IMR-90 (cell line): ENCODE results near the gene CELSR2.

Source experiments
- BHLHE40 ChIP-seq: fragments of 150-350 bp; IDR thresholded peaks from 2 replicates; pipeline ENCODE4 v1.6.1; 2016; ENCODE audit warnings: mild to moderate bottlenecking, low read depth, low read length
- CEBPB ChIP-seq: IDR thresholded peaks from 2 replicates; pipeline ENCODE4 v1.6.1; 2012; ENCODE audit warnings: low read depth, low read length, improper control_type of control experiment
- CTCF ChIP-seq: conservative IDR thresholded peaks from 2 replicates; pipeline ENCODE4 v1.5.1; 2012; ENCODE audit warnings: mild to moderate bottlenecking, low read depth, low read length, improper control_type of control experiment
- POLR2A ChIP-seq: IDR thresholded peaks from 2 replicates; pipeline ENCODE4 v1.6.1; 2012; ENCODE audit warnings: mild to moderate bottlenecking, low read depth, low read length
- RFX5 ChIP-seq: IDR thresholded peaks from 2 replicates; pipeline ENCODE4 v1.8.0; 2012; ENCODE audit warnings: low read depth, mild to moderate bottlenecking, low read length, moderate library complexity
- SMC3 ChIP-seq: fragments of 150-350 bp; IDR thresholded peaks from 2 replicates; pipeline ENCODE4 v1.6.1; 2016; ENCODE audit warnings: low read depth, mild to moderate bottlenecking, antibody characterized with exemption, low read length, moderate library complexity

- TF ChIP-seq CTCF (no peak), BHLHE40 (no peak), SMC3 (no peak), POLR2A (no peak), CEBPB (no peak), RFX5 (no peak)
Observed at GRCh38 chr1:109207467-109208103, 41.8 kb upstream of the CELSR2 start.
